Stimulated activated CD4-positive, alpha-beta T cell treated with anti-CD3 and anti-CD28 coated beads, Interleukin-1b, Interleukin-23, amount 100 ng/mL, for 48 hours (primary cell): ENCODE data around the gene A3GALT2.

Source experiments
- DNase-seq: peaks from one replicate; pipeline ENCODE4 v3.0.0-alpha.2; 2020

Gene A3GALT2

GRCh38 chr1:33269621-33270020 lies 51.3 kb downstream of the A3GALT2 start:
- no peak for DNase-seq

- DNase-seq, result no peak
Measured at GRCh38 chr1:33268927-33269610, 51.8 kb downstream of the A3GALT2 start.

- DNase-seq, result no peak
Measured at GRCh38 chr1:33268457-33268856, 52.4 kb downstream of the A3GALT2 start.

- DNase-seq, result no peak
Measured at GRCh38 chr1:33267468-33268205, 53.3 kb downstream of the A3GALT2 start.

GRCh38 chr1:33266766-33267165 lies 54.1 kb downstream of the A3GALT2 start:
- DNase-seq, result no peak

- DNase-seq, result no peak
Measured at GRCh38 chr1:33265780-33266605, 54.9 kb downstream of the A3GALT2 start.

GRCh38 chr1:33263890-33264504 lies 56.9 kb downstream of the A3GALT2 start:
- DNase-seq, result no peak

GRCh38 chr1:33261344-33261743 lies 59.6 kb downstream of the A3GALT2 start:
- no peak for DNase-seq

GRCh38 chr1:33260439-33260838 lies 60.5 kb downstream of the A3GALT2 start:
- no peak for DNase-seq

GRCh38 chr1:33259879-33260278 lies 61.0 kb downstream of the A3GALT2 start:
- peak; percentile 50 for DNase-seq

- DNase-seq, result no peak
Measured at GRCh38 chr1:33258788-33259274, 62.1 kb downstream of the A3GALT2 start.

- no peak for DNase-seq
Measured at GRCh38 chr1:33257772-33258712, 62.9 kb downstream of the A3GALT2 start.

- no peak for DNase-seq
Measured at GRCh38 chr1:33257207-33257771, 63.6 kb downstream of the A3GALT2 start.
